H9 (cell line): ENCODE measurements around the gene CHTF8. TPM values are rescaled to one million over a fixed set of nuclear protein-coding genes. Genes with fewer than 3 reads are reported as not detected.
A peak's percentile ranks its signal among the peaks of the same experiment; 100 is the strongest.

Experiments used
- DNase-seq: peaks from one replicate; pipeline ENCODE4 v3.0.0-alpha.2; 2017
- H2AFZ ChIP-seq: one replicate; pipeline ENCODE4 v1.6.1; 2013; ENCODE audit warnings: mild to moderate bottlenecking, low read length, control low read depth, moderate library complexity
- H2AK5ac ChIP-seq: 2 replicates; pipeline ENCODE4 v1.6.1; 2013; ENCODE audit warnings: low read length, control low read depth, mixed read lengths; ENCODE audit not compliant: insufficient read length
- H2BK120ac ChIP-seq: one replicate; pipeline ENCODE4 v1.6.1; 2013; ENCODE audit warnings: low read depth, mild to moderate bottlenecking, low read length, control low read depth, inconsistent platforms; ENCODE audit not compliant: poor library complexity, severe bottlenecking
- H2BK12ac ChIP-seq: 2 replicates; pipeline ENCODE4 v1.6.1; 2013; ENCODE audit warnings: low read length, control low read depth, mixed read lengths, low read depth; ENCODE audit not compliant: insufficient read length
- H2BK15ac ChIP-seq: 2 replicates; pipeline ENCODE4 v1.6.1; 2013; ENCODE audit warnings: low read depth, low read length, control low read depth
- H2BK20ac ChIP-seq: one replicate; pipeline ENCODE4 v1.6.1; 2013; ENCODE audit warnings: low read depth, mild to moderate bottlenecking, low read length, control low read depth, inconsistent platforms; ENCODE audit not compliant: poor library complexity, severe bottlenecking
- H2BK5ac ChIP-seq: 2 replicates; pipeline ENCODE4 v1.6.1; 2013; ENCODE audit warnings: low read length, control low read depth, mixed read lengths; ENCODE audit not compliant: insufficient read length
- H3K14ac ChIP-seq: 2 replicates; pipeline ENCODE4 v1.6.1; 2013; ENCODE audit warnings: low read length, control low read depth; ENCODE audit not compliant: insufficient read depth
- H3K18ac ChIP-seq: 2 replicates; pipeline ENCODE4 v1.6.1; 2013; ENCODE audit warnings: low read depth, mild to moderate bottlenecking, mixed read lengths, low read length, control low read depth; ENCODE audit not compliant: insufficient read length
- H3K23ac ChIP-seq: 2 replicates; pipeline ENCODE4 v1.6.1; 2013; ENCODE audit warnings: low read length, control low read depth, mixed read lengths, low read depth; ENCODE audit not compliant: insufficient read length
- H3K23me2 ChIP-seq: 2 replicates; pipeline ENCODE4 v1.6.1; 2013; ENCODE audit warnings: low read depth, mild to moderate bottlenecking, mixed read lengths, low read length, control low read depth; ENCODE audit not compliant: insufficient read length, poor library complexity, severe bottlenecking
- H3K27ac ChIP-seq: 2 replicates; pipeline ENCODE4 v1.5.1; 2013; ENCODE audit warnings: low read length, control low read depth, mixed read lengths, low read depth; ENCODE audit not compliant: insufficient read length
- H3K27me3 ChIP-seq: 2 replicates; pipeline ENCODE4 v1.6.1; 2013; ENCODE audit warnings: low read length, control low read depth, inconsistent platforms; ENCODE audit not compliant: insufficient read depth
- H3K4ac ChIP-seq: 2 replicates; pipeline ENCODE4 v1.6.1; 2013; ENCODE audit warnings: low read depth, mild to moderate bottlenecking, control low read depth, inconsistent platforms, low read length, moderate library complexity
- H3K4me1 ChIP-seq: 2 replicates; pipeline ENCODE4 v1.6.1; 2013; ENCODE audit warnings: low read length, control low read depth, inconsistent platforms; ENCODE audit not compliant: insufficient read depth
- H3K4me2 ChIP-seq: 2 replicates; pipeline ENCODE4 v1.6.1; 2013; ENCODE audit warnings: low read length, control low read depth, mixed read lengths; ENCODE audit not compliant: insufficient read length, insufficient read depth
- H3K56ac ChIP-seq: 2 replicates; pipeline ENCODE4 v1.6.1; 2013; ENCODE audit warnings: low read depth, mild to moderate bottlenecking, mixed read lengths, low read length, control low read depth; ENCODE audit not compliant: insufficient read length
- H3K79me1 ChIP-seq: 2 replicates; pipeline ENCODE4 v1.6.1; 2013; ENCODE audit warnings: low read depth, mild to moderate bottlenecking, moderate library complexity, low read length, control low read depth, inconsistent platforms; ENCODE audit not compliant: insufficient read depth, poor library complexity, severe bottlenecking
- H3K79me2 ChIP-seq: 2 replicates; pipeline ENCODE4 v1.6.1; 2013; ENCODE audit warnings: low read length, control low read depth, inconsistent platforms; ENCODE audit not compliant: insufficient read depth
- H3K9ac ChIP-seq: 2 replicates; pipeline ENCODE4 v1.6.1; 2013; ENCODE audit warnings: low read length, control low read depth, mixed read lengths; ENCODE audit not compliant: insufficient read length; ENCODE audit errors: extremely low read depth
- H3K9me3 ChIP-seq: one replicate; pipeline ENCODE4 v1.6.1; 2013; ENCODE audit warnings: low read depth, low read length, inconsistent platforms; ENCODE audit not compliant: control insufficient read depth
- H3T11ph ChIP-seq: one replicate; pipeline ENCODE4 v1.6.1; 2013; ENCODE audit warnings: mild to moderate bottlenecking, low read length, control low read depth, inconsistent platforms
- H4K20me1 ChIP-seq: one replicate; pipeline ENCODE4 v1.6.1; 2013; ENCODE audit not compliant: control insufficient read depth, insufficient read length, insufficient read depth
- H4K5ac ChIP-seq: 2 replicates; pipeline ENCODE4 v1.6.1; 2013; ENCODE audit warnings: low read depth, mild to moderate bottlenecking, mixed read lengths, low read length, control low read depth; ENCODE audit not compliant: insufficient read length
- H4K8ac ChIP-seq: replicated peaks from 2 replicates; pipeline ENCODE4 v1.6.1; 2013; ENCODE audit warnings: low read length, control low read depth, mixed read lengths, low read depth; ENCODE audit not compliant: insufficient read length
- H4K91ac ChIP-seq: 2 replicates; pipeline ENCODE4 v1.6.1; 2013; ENCODE audit warnings: low read depth, mild to moderate bottlenecking, moderate library complexity, mixed read lengths, low read length, control low read depth; ENCODE audit not compliant: insufficient read length
- H3K27ac Mint-ChIP-seq, 3 experiments: 2 replicates in 2 of 3; 3 replicates in 1 of 3; pipeline ENCODE4 v1.8.0; 2020 to 2021; ENCODE audit warnings: mixed read lengths in 3 of 3, mild to moderate bottlenecking in 1 of 3, moderate library complexity in 1 of 3
- H3K27me3 Mint-ChIP-seq: 2 replicates; pipeline ENCODE4 v1.8.0; 2021; ENCODE audit warnings: low read depth, mild to moderate bottlenecking, moderate library complexity, mixed read lengths
- H3K36me3 Mint-ChIP-seq, 3 experiments: 2 replicates in 2 of 3; 3 replicates in 1 of 3; pipeline ENCODE4 v1.8.0; 2020 to 2021; ENCODE audit warnings: low read depth in 3 of 3, mixed read lengths in 3 of 3; ENCODE audit not compliant: insufficient read depth in 1 of 3
- H3K4me1 Mint-ChIP-seq, 2 experiments: 2 replicates each; pipeline ENCODE4 v1.8.0; 2020; ENCODE audit warnings: mixed read lengths in 2 of 2
- H3K4me3 Mint-ChIP-seq, 2 experiments: 2 replicates in 1 of 2; 3 replicates in 1 of 2; pipeline ENCODE4 v1.8.0; 2020 to 2021; ENCODE audit warnings: mild to moderate bottlenecking in 2 of 2, mixed read lengths in 2 of 2, moderate library complexity in 1 of 2
- H3K9me3 Mint-ChIP-seq, 2 experiments: 2 replicates in 1 of 2; 3 replicates in 1 of 2; pipeline ENCODE4 v1.8.0; 2020; ENCODE audit warnings: mild to moderate bottlenecking in 2 of 2, mixed read lengths in 2 of 2, moderate library complexity in 1 of 2
- CTCF ChIP-seq: fragments of 200-600 bp; sonication (generic); conservative IDR thresholded peaks from 3 replicates; pipeline ENCODE4 v1.8.0; 2021; ENCODE audit warnings: antibody characterized with exemption, mild to moderate bottlenecking
- WGBS: extraction: QIAGEN DNeasy Blood & Tissue Kit; methylation state at CpG from one replicate; pipeline ENCODE4 v1.1.7; 2013; ENCODE audit warnings: missing lambda C conversion rate, low lambda C conversion rate, mixed read lengths; ENCODE audit not compliant: insufficient read length; ENCODE audit errors: extremely low coverage; 5-methylcytosine and 5-hydroxymethylcytosine counted together
- total RNA-seq: library from RNA; stranded (reverse); gene quantifications from 2 replicates; pipeline ENCODE4 v1.2.1, GENCODE V29; 2021

Gene CHTF8
- total RNA-seq, 1 experiment from 2014 or later = 168 TPM

DNA sequence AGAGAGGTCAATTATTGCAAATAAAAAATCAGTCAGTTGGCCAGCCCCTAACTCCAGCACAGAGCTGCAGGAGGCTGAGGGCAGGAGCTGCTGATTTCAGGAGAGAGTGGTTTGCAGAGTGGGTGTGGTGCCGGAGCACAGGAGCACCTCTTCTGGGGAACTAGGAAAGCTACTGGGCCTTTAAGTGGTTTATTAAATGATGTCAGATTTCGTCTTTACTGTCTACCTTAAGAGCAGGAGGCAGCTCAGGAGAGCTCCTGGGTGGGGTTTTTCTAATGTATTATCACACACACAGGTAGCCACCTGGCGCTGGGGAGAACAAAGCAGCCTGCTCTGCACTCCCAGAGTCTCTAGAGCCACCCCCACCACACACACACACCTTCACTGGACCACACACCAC is 38.4 kb downstream of the CHTF8 start:
- no peak overlapping the region for H3K56ac ChIP-seq
- no peak overlapping the region for H4K91ac ChIP-seq
- no peak overlapping the region for H4K5ac ChIP-seq
- no peaks in the 10 kb centered on the region for H3K36me3 Mint-ChIP-seq
- no peak overlapping the region for H2BK5ac ChIP-seq
- no peaks in the 10 kb centered on the region for H3K9me3 Mint-ChIP-seq
- H2AFZ ChIP-seq = no peak overlapping the region
- no peaks in the 10 kb centered on the region for H4K20me1 ChIP-seq
- no peak overlapping the region for H3T11ph ChIP-seq
- no peaks in the 10 kb centered on the region for H3K79me1 ChIP-seq
- no peak overlapping the region for H3K27ac ChIP-seq
- TF ChIP-seq CTCF = no peak
- no peak overlapping the region for H3K14ac ChIP-seq
- H2AK5ac ChIP-seq = no peak overlapping the region
- H2BK12ac ChIP-seq = no peak overlapping the region
- no peak overlapping the region for H2BK20ac ChIP-seq
- no peak overlapping the region for H3K4ac ChIP-seq
- H3K9ac ChIP-seq = no peak overlapping the region
- H3K79me2 ChIP-seq = no peaks in the 10 kb centered on the region
- H4K8ac ChIP-seq = no peak overlapping the region
- H3K27ac Mint-ChIP-seq = peak overlapping the region in 2 of 3 experiments; percentile 61 to 72; a peak in 4 of 7 replicates
- no peak overlapping the region for H3K4me3 Mint-ChIP-seq
- H2BK120ac ChIP-seq = no peak overlapping the region
- H3K23me2 ChIP-seq = no peaks in the 10 kb centered on the region
- H3K4me2 ChIP-seq = no peak overlapping the region
- H3K23ac ChIP-seq = no peak overlapping the region
- WGBS = no CpG with 5 or more reads among the region's 3 CpGs
- no peak for DNase-seq
- H3K18ac ChIP-seq = no peak overlapping the region
- H3K4me1 ChIP-seq = peaks cover 12% of the 10 kb centered on the region; the same call in 1 of the 2 replicates
- no peak overlapping the region for H2BK15ac ChIP-seq
- H3K27me3 Mint-ChIP-seq = no peaks in the 10 kb centered on the region
- no peaks in the 10 kb centered on the region for H3K27me3 ChIP-seq
- H3K4me1 Mint-ChIP-seq = peaks cover 32 to 34% of the 10 kb centered on the region in 2 experiments
- H3K9me3 ChIP-seq = no peaks in the 10 kb centered on the region
